Measurements from ENCODE around the gene HSD3B7.
A peak's percentile ranks its signal among the peaks of the same experiment; 100 is the strongest.

HSD3B7 gene

DNA sequence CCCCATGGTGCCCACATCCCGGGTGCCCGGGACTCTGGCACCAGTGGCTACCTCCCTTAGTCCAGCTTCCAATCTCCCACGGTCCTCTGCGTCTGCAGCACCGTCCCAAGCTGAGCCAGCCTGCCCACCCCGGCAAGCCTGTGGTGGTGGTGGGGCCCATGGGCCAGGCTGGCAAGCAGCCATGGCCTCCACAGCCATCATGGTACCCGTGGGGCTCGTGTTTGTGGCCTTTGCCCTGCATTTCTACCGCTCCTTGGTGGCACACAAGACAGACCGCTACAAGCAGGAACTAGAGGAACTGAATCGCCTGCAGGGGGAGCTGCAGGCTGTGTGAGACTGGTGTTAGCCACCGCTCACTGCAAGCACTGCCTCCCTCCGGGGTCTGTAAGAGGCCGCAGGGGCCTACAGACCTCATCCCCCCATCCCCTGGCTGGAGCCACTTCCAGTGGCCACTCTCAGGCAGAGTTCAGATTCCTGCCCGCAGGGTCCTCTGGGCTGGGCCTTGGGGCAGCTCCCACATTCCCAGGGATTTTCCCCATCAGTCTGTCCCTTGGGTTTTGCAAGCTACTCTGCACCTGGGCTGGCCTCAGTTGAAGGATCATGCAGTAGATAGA lies 31.4 kb upstream of the HSD3B7 start:
- no peaks in the 10 kb centered on the region for H3K27me3 ChIP-seq (replicated peaks; ENCODE audit: control insufficient read depth, insufficient read depth, low read length)
- H3K4me3 ChIP-seq (replicated peaks; ENCODE audit: low read depth, low read length), result no peak overlapping the region
- no peaks in the 10 kb centered on the region; the same call in 1 of the 2 replicates for H3K36me3 ChIP-seq (ENCODE audit: control insufficient read depth, insufficient read depth, low read length)
- peak; percentile 77 for TF ChIP-seq CTCF (IDR thresholded peaks at IDR 0.05; ENCODE audit: insufficient read depth, low read length, poor library complexity, severe bottlenecking)
- peak; percentile 59 for DNase-seq (ENCODE audit: extremely low read depth, insufficient read length)

GRCh38 chr16:30954993-30955392 lies 30.0 kb upstream of the HSD3B7 start:
- Histone ChIP-seq H3K27me3 (replicated peaks; ENCODE audit: control insufficient read depth, insufficient read depth, low read length) (no peaks in the 10 kb centered on the region), H3K36me3 (ENCODE audit: control insufficient read depth, insufficient read depth, low read length) (peaks cover 5% of the 10 kb centered on the region), H3K4me3 (replicated peaks; ENCODE audit: low read depth, low read length) (no peak overlapping the region)
- no peak for TF ChIP-seq CTCF (IDR thresholded peaks at IDR 0.05; ENCODE audit: insufficient read depth, low read length, poor library complexity, severe bottlenecking)
- no peak for DNase-seq (ENCODE audit: extremely low read depth, insufficient read length)

GRCh38 chr16:30956601-30957455 lies 28.2 kb upstream of the HSD3B7 start:
- peak; percentile 86 for DNase-seq (ENCODE audit: extremely low read depth, insufficient read length)
- peak; percentile 56 for TF ChIP-seq CTCF (IDR thresholded peaks at IDR 0.05; ENCODE audit: insufficient read depth, low read length, poor library complexity, severe bottlenecking)
- peaks cover 14% of the 10 kb centered on the region for H3K36me3 ChIP-seq (ENCODE audit: control insufficient read depth, insufficient read depth, low read length)
- peak overlapping the region; percentile 86 for H3K4me3 ChIP-seq (replicated peaks; ENCODE audit: low read depth, low read length)
- no peaks in the 10 kb centered on the region for H3K27me3 ChIP-seq (replicated peaks; ENCODE audit: control insufficient read depth, insufficient read depth, low read length)

GRCh38 chr16:30957456-30958174 lies 27.4 kb upstream of the HSD3B7 start, which contains the start of gene SETD1A:
SETD1A (plus strand) TSS chr16:30957754; CDS start chr16:30958732, 978 bp downstream.
- Histone ChIP-seq H3K4me3 (replicated peaks; ENCODE audit: low read depth, low read length) (peak within 1 kb of the TSS; percentile 86), H3K36me3 (ENCODE audit: control insufficient read depth, insufficient read depth, low read length) (peaks cover 17% of the 10 kb centered on the region), H3K27me3 (replicated peaks; ENCODE audit: control insufficient read depth, insufficient read depth, low read length) (no peaks in the 10 kb centered on the region)
- DNase-seq (ENCODE audit: extremely low read depth, insufficient read length), result peak; percentile 96
- TF ChIP-seq CTCF (IDR thresholded peaks at IDR 0.05; ENCODE audit: insufficient read depth, low read length, poor library complexity, severe bottlenecking), result no peak

DNA sequence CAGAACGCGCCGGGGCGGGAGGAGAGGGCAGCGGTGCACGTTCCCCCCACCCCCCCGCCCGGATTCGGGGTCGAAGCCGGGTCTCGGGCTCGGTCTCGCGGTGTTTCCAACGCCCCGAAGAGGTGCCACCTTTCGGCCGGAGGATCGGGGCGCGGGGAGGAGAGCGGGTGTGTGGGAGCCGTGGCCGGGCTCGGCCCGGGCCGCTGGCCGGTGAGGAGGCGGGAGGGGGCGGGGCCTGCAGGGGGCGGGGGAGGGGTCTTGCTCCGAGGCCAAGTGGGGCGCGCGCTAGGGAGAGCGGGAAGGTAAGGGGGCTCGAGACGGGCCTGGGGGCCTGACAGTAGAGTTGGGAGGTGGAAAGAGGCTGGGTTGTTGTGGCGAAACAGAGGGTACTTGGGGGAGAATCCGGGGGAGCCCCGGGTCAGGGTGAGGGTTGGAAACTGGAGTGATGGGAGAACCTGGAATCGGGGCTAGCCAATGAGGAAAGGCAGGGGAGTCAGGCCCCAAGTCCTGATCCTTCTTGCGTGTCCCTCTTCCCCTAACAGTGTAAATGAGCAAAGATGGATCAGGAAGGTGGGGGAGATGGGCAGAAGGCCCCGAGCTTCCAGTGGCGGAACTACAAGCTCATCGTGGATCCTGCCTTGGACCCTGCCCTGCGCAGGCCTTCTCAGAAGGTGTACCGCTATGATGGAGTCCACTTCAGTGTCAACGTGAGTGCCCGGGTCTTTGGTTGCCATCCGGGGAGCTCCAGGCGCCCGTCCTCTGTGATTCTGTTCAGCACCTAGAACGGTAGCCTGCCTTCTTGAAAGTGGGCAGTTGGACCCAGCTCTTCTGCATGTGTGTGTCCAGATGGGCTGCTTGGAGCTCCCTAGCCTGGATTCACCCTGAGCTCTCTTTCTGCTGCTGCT lies 26.6 kb upstream of the HSD3B7 start:
- no peak for TF ChIP-seq CTCF (IDR thresholded peaks at IDR 0.05; ENCODE audit: insufficient read depth, low read length, poor library complexity, severe bottlenecking)
- peak overlapping the region; percentile 86 for H3K4me3 ChIP-seq (replicated peaks; ENCODE audit: low read depth, low read length)
- H3K27me3 ChIP-seq (replicated peaks; ENCODE audit: control insufficient read depth, insufficient read depth, low read length), result no peaks in the 10 kb centered on the region
- DNase-seq (ENCODE audit: extremely low read depth, insufficient read length), result no peak
- H3K36me3 ChIP-seq (ENCODE audit: control insufficient read depth, insufficient read depth, low read length), result peaks cover 17% of the 10 kb centered on the region
